ENCODE data around the gene ZBTB20.
"Not testable (repeated sequence)": the region's sequence is repeated elsewhere in the genome, so short reads cannot be mapped to it uniquely, and the experiment has no call there.

ZBTB20 gene

GRCh38 chr3:114706591-114707232 is 440.4 kb downstream of the ZBTB20 start:
- no peak for FAIRE-seq

- no peak for FAIRE-seq
These were observed 446.4 kb downstream of the ZBTB20 start for GRCh38 chr3:114700637-114701234.

GRCh38 chr3:114698146-114699105 is 448.7 kb downstream of the ZBTB20 start:
- no peak for FAIRE-seq

- FAIRE-seq, result no peak
These were observed 449.7 kb downstream of the ZBTB20 start for GRCh38 chr3:114697401-114697800.

- no peak for FAIRE-seq
These were observed 452.8 kb downstream of the ZBTB20 start for GRCh38 chr3:114694251-114694650.

- no peak for FAIRE-seq
These were observed 455.2 kb downstream of the ZBTB20 start for GRCh38 chr3:114691871-114692270.

- FAIRE-seq, result no peak
These were observed 456.2 kb downstream of the ZBTB20 start for GRCh38 chr3:114690911-114691310.

- no peak for FAIRE-seq
These were observed 459.9 kb downstream of the ZBTB20 start for GRCh38 chr3:114687151-114687550.

- FAIRE-seq, result no peak
These were observed 460.5 kb downstream of the ZBTB20 start for GRCh38 chr3:114686621-114687020.

- no peak for FAIRE-seq
These were observed 461.9 kb downstream of the ZBTB20 start for GRCh38 chr3:114685161-114685560.

- no peak for FAIRE-seq
These were observed 466.8 kb downstream of the ZBTB20 start for GRCh38 chr3:114680299-114680698.

GRCh38 chr3:114679773-114680172 is 467.3 kb downstream of the ZBTB20 start:
- not testable (repeated sequence) for FAIRE-seq

- no peak for FAIRE-seq
These were observed 472.0 kb downstream of the ZBTB20 start for GRCh38 chr3:114675104-114675503.

- no peak for FAIRE-seq
These were observed 473.1 kb downstream of the ZBTB20 start for GRCh38 chr3:114674036-114674435.

- no peak for FAIRE-seq
These were observed 473.6 kb downstream of the ZBTB20 start for GRCh38 chr3:114673481-114673880.

GRCh38 chr3:114672692-114673447 is 474.2 kb downstream of the ZBTB20 start:
- no peak for FAIRE-seq

- no peak for FAIRE-seq
These were observed 475.2 kb downstream of the ZBTB20 start for GRCh38 chr3:114671741-114672510.

GRCh38 chr3:114669614-114670013 is 477.5 kb downstream of the ZBTB20 start:
- FAIRE-seq, result no peak

- no peak for FAIRE-seq
These were observed 479.0 kb downstream of the ZBTB20 start for GRCh38 chr3:114668099-114668498.

GRCh38 chr3:114666623-114667022 is 480.5 kb downstream of the ZBTB20 start:
- FAIRE-seq, result no peak

GRCh38 chr3:114664006-114664405 is 483.1 kb downstream of the ZBTB20 start:
- FAIRE-seq, result no peak

- FAIRE-seq, result no peak
These were observed 486.3 kb downstream of the ZBTB20 start for GRCh38 chr3:114660808-114661207.
